A549 (cell line): Measurements from ENCODE around the gene PINK1. TPM values are rescaled to one million over a fixed set of nuclear protein-coding genes. Genes with fewer than 3 reads are reported as not detected.

Source experiments
- ATAC-seq, 2 experiments: fragments of 200-7000 bp in 1 of 2; fragments of >200 bp in 1 of 2; cut with Nextera tagmentation in 1 of 2; cut with Tn5 transposase in 1 of 2; 3 replicates each; pipeline versions ENCODE4 v1.8.0 to v1.9.1; 2018 to 2020; ENCODE audit warnings: mild to moderate bottlenecking in 1 of 2, moderate library complexity in 1 of 2
- CTCF ChIA-PET: fragments of 300-600 bp; sonication (Branson Sonifier 250); formaldehyde crosslinking; extraction: SDS; loops from one replicate; lab custom pipeline; 2021; ENCODE audit warnings: antibody characterized with exemption, inconsistent platforms; lab: Yijun Ruan, JAX
- POLR2A ChIA-PET: fragments of 350-600 bp; formaldehyde crosslinking; extraction: SDS; loops from one replicate; lab custom pipeline; 2021; ENCODE audit warnings: antibody characterized with exemption, inconsistent platforms; lab: Yijun Ruan, JAX
- DNase-seq, 2 experiments: peaks; one replicate each; pipeline versions ENCODE4 v3.0.0 to v3.0.0-alpha.2; 2011 to 2016; ENCODE audit warnings: low read depth in 1 of 2, low spot score in 1 of 2
- FAIRE-seq: peaks from 2 replicates; lab custom pipeline; 2011; peaks lifted over from hg19 to GRCh38; lab: Jason Lieb, UNC
- H3K27ac ChIP-seq, 2 experiments: fragments of >200 bp; sonication (Bioruptor Twin); formaldehyde crosslinking; 3 replicates each; pipeline ENCODE4 v1.5.1; 2016 to 2017
- H3K4me1 ChIP-seq: fragments of >200 bp; sonication (Bioruptor Twin); formaldehyde crosslinking; 3 replicates; pipeline ENCODE4 v1.6.1; 2016
- H3K4me2 ChIP-seq: fragments of >200 bp; sonication (Bioruptor Twin); formaldehyde crosslinking; 3 replicates; pipeline ENCODE4 v1.6.1; 2016
- H3K4me3 ChIP-seq: fragments of >200 bp; sonication (Bioruptor Twin); formaldehyde crosslinking; 3 replicates; pipeline ENCODE4 v1.5.1; 2016
- H3K9me3 ChIP-seq: fragments of >200 bp; sonication (Bioruptor Twin); formaldehyde crosslinking; 3 replicates; pipeline ENCODE4 v1.6.1; 2016
- CBX8 ChIP-seq: fragments of 200-600 bp; sonication (generic); IDR thresholded peaks from 2 replicates; pipeline ENCODE4 v1.6.1; 2016
- CEBPB ChIP-seq, 2 experiments: fragments of >200 bp in 1 of 2; sonication (Bioruptor Twin) in 1 of 2; formaldehyde crosslinking in 1 of 2; IDR thresholded peaks; 2 replicates each; pipeline ENCODE4 v1.6.1; 2012 to 2016
- EHF ChIP-seq: fragments of 250-450 bp; sonication (Bioruptor Pico); IDR thresholded peaks from 2 replicates; pipeline ENCODE4 v1.5.0; 2020; ENCODE audit warnings: mild to moderate bottlenecking
- EHMT2 ChIP-seq: fragments of 200-600 bp; sonication (generic); IDR thresholded peaks from 2 replicates; pipeline ENCODE4 v1.6.1; 2016; ENCODE audit warnings: antibody characterized with exemption, low read depth, mild to moderate bottlenecking, moderate library complexity
- ESRRA ChIP-seq: fragments of 150-350 bp; IDR thresholded peaks from 2 replicates; pipeline ENCODE4 v1.6.1; 2014; ENCODE audit warnings: mild to moderate bottlenecking, low read length, borderline replicate concordance
- FOXS1 ChIP-seq: fragments of 250-450 bp; sonication (Bioruptor Pico); IDR thresholded peaks from 2 replicates; pipeline ENCODE4 v1.5.0; 2020; ENCODE audit warnings: mild to moderate bottlenecking, moderate library complexity
- HEYL ChIP-seq: fragments of 250-450 bp; sonication (Bioruptor Pico); IDR thresholded peaks from 2 replicates; pipeline ENCODE4 v1.8.0; 2021; ENCODE audit warnings: mild to moderate bottlenecking, moderate library complexity
- JUN ChIP-seq, 2 experiments: fragments of >200 bp; sonication (Bioruptor Twin); formaldehyde crosslinking; IDR thresholded peaks; 2 replicates in 1 of 2; 3 replicates in 1 of 2; pipeline ENCODE4 v1.6.1; 2016 to 2017
- JUNB ChIP-seq: fragments of >200 bp; sonication (Bioruptor Twin); formaldehyde crosslinking; IDR thresholded peaks from 2 replicates; pipeline ENCODE4 v1.6.1; 2016
- MAFK ChIP-seq: fragments of 450-650 bp; IDR thresholded peaks from 2 replicates; pipeline ENCODE4 v1.6.1; 2014; ENCODE audit not compliant: partially characterized antibody
- MAZ ChIP-seq: fragments of 150-350 bp; IDR thresholded peaks from 2 replicates; pipeline ENCODE4 v1.6.1; 2014; ENCODE audit warnings: antibody characterized with exemption, low read depth, low read length, borderline replicate concordance
- MYC ChIP-seq: IDR thresholded peaks from 2 replicates; pipeline ENCODE4 v1.6.1; 2012; ENCODE audit warnings: mild to moderate bottlenecking, inconsistent platforms, low read length, improper control_type of control experiment, borderline replicate concordance
- PHF8 ChIP-seq: fragments of 200-600 bp; sonication (generic); IDR thresholded peaks from 2 replicates; pipeline ENCODE4 v1.6.1; 2016; ENCODE audit warnings: low read depth, mild to moderate bottlenecking, antibody characterized with exemption, moderate library complexity, borderline replicate concordance
- POLR2A ChIP-seq: IDR thresholded peaks from 2 replicates; pipeline ENCODE4 v1.6.1; 2012; ENCODE audit warnings: mild to moderate bottlenecking, low read length
- POLR2AphosphoS2 ChIP-seq: conservative IDR thresholded peaks from 2 replicates; pipeline ENCODE4 v1.6.1; 2012; ENCODE audit warnings: low read length, improper control_type of control experiment, inconsistent platforms
- RAD21 ChIP-seq, 2 experiments: fragments of >200 bp in 1 of 2; sonication (Bioruptor Twin) in 1 of 2; formaldehyde crosslinking in 1 of 2; IDR thresholded peaks in 1 of 2; conservative IDR thresholded peaks in 1 of 2; 2 replicates in 1 of 2; 3 replicates in 1 of 2; pipeline ENCODE4 v1.6.1; 2012 to 2018; ENCODE audit warnings: inconsistent platforms in 1 of 2
- RCOR1 ChIP-seq: fragments of 150-350 bp; IDR thresholded peaks from 2 replicates; pipeline ENCODE4 v1.6.1; 2014; ENCODE audit warnings: antibody characterized with exemption, low read length, low read depth
- SMC3 ChIP-seq: fragments of >200 bp; sonication (Bioruptor Twin); formaldehyde crosslinking; IDR thresholded peaks from 3 replicates; pipeline ENCODE4 v1.6.1; 2018; ENCODE audit warnings: inconsistent platforms
- SREBF2 ChIP-seq: fragments of 450-650 bp; IDR thresholded peaks from 2 replicates; pipeline ENCODE4 v1.6.1; 2014; ENCODE audit warnings: mild to moderate bottlenecking, moderate library complexity
- TP53 ChIP-seq: fragments of 250-450 bp; sonication (Bioruptor Pico); IDR thresholded peaks from 2 replicates; pipeline ENCODE4 v1.5.0; 2021; ENCODE audit warnings: mild to moderate bottlenecking, moderate library complexity
- ZC3H11A ChIP-seq: fragments of 450-650 bp; IDR thresholded peaks from 2 replicates; pipeline ENCODE4 v1.6.1; 2014; ENCODE audit warnings: antibody characterized with exemption, mild to moderate bottlenecking
- ZSCAN20 ChIP-seq: fragments of 250-450 bp; sonication (Bioruptor Pico); IDR thresholded peaks from 2 replicates; pipeline ENCODE4 v1.8.0; 2022; ENCODE audit warnings: mild to moderate bottlenecking, moderate library complexity
- WGBS: methylation state at CpG from one replicate; pipeline ENCODE4 v1.1.6; 2017; ENCODE audit errors: missing lambda C conversion rate; 5-methylcytosine and 5-hydroxymethylcytosine counted together
- polyA plus RNA-seq, 4 experiments: library from polyadenylated mRNA; depleted of rRNA in 3 of 4; stranded (reverse); fragments of >200 nt; fragmentation: RNase III in 1 of 4; extraction: RNeasy Plus Mini Kit Qiagen cat#74134 plus additional on column Dnase treatment in 1 of 4; gene quantifications; 2 replicates in 3 of 4; 3 replicates in 1 of 4; pipeline ENCODE4 v1.2.3, GENCODE V29; 2011 to 2017
- TF ChIP-seq, protein P1 (sequence below): fragments of >200 bp; sonication (Bioruptor Twin); formaldehyde crosslinking; IDR thresholded peaks from 3 replicates; pipeline ENCODE4 v1.6.1; 2016
- TF ChIP-seq, protein P2 (sequence below): fragments of 250-450 bp; sonication (Bioruptor Pico); IDR thresholded peaks from 2 replicates; pipeline ENCODE4 v1.5.0; 2020; ENCODE audit warnings: low read depth, mild to moderate bottlenecking, moderate library complexity
- TF ChIP-seq, protein P3 (sequence below): fragments of 250-450 bp; sonication (Bioruptor Pico); IDR thresholded peaks from 2 replicates; pipeline ENCODE4 v1.5.0; 2021; ENCODE audit warnings: mild to moderate bottlenecking, moderate library complexity, borderline replicate concordance

PINK1 gene
- polyA plus RNA-seq, 2 of the 4 experiments (the other 2 are of a cell fraction), result 18.9 to 51.4 TPM

- no peak overlapping the region for H3K4me2 ChIP-seq
- no peak for FAIRE-seq
- ChIA-PET CTCF (interaction anchor here (0.7 to 5.9 kb wide), 7 partner anchors 9 to 107 kb away, joined by 3 to 90 read pairs (median 8); partner anchors contain the start of gene CDA), POLR2A (no interaction called here)
- 79% methylated on average over 4 of the region's 4 CpGs for WGBS
- H3K4me3 ChIP-seq, result no peak overlapping the region
- H3K9me3 ChIP-seq, result no peaks in the 10 kb centered on the region
- no peak for DNase-seq
- ATAC-seq, result no peak
- peaks cover 16% of the 10 kb centered on the region for H3K4me1 ChIP-seq
- TF ChIP-seq MAFK (peak; percentile 93), SREBF2 (no peak)
- H3K27ac ChIP-seq, result no peak overlapping the region
Observed at GRCh38 chr1:20630729-20631128, 2.5 kb upstream of the PINK1 start.

- ChIA-PET POLR2A (no interaction called here), CTCF (interaction anchor here (0.6 to 5.9 kb wide), 30 partner anchors 8 to 419 kb away, joined by 3 to 90 read pairs (median 6); partner anchors contain the start of genes CDA and FAM43B)
- no peak for DNase-seq
- no peak overlapping the region for H3K4me3 ChIP-seq
- peak overlapping the region in 1 of 2 experiments; percentile 92; a peak in 3 of 6 replicates for H3K27ac ChIP-seq
- H3K9me3 ChIP-seq, result no peaks in the 10 kb centered on the region
- WGBS, result 93% methylated on average over 3 of the region's 3 CpGs
- peaks cover 18% of the 10 kb centered on the region for H3K4me1 ChIP-seq
- ATAC-seq, result no peak
- FAIRE-seq, result no peak
- TF ChIP-seq CEBPB (IDR thresholded peaks at IDR 0.05) (no peak), HEYL (no peak), ESRRA (no peak), ZSCAN20 (CRISPR knock-in tag) (no peak), JUNB (no peak), CBX8 (no peak), RAD21 (conservative IDR thresholded peaks at IDR 0.05 in 1 of 2, IDR thresholded peaks at IDR 0.05 in 1 of 2) (no peak), POLR2A (no peak), EHF (no peak), MAZ (no peak)
- TF ChIP-seq, protein P1, sequence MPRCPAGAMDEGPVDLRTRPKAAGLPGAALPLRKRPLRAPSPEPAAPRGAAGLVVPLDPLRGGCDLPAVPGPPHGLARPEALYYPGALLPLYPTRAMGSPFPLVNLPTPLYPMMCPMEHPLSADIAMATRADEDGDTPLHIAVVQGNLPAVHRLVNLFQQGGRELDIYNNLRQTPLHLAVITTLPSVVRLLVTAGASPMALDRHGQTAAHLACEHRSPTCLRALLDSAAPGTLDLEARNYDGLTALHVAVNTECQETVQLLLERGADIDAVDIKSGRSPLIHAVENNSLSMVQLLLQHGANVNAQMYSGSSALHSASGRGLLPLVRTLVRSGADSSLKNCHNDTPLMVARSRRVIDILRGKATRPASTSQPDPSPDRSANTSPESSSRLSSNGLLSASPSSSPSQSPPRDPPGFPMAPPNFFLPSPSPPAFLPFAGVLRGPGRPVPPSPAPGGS, result no peak
- TF ChIP-seq, protein P2, sequence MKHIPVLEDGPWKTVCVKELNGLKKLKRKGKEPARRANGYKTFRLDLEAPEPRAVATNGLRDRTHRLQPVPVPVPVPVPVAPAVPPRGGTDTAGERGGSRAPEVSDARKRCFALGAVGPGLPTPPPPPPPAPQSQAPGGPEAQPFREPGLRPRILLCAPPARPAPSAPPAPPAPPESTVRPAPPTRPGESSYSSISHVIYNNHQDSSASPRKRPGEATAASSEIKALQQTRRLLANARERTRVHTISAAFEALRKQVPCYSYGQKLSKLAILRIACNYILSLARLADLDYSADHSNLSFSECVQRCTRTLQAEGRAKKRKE, result no peak
- H3K4me2 ChIP-seq, result no peak overlapping the region
Observed at GRCh38 chr1:20632386-20632785, 872 bp upstream of the PINK1 start.

DNA sequence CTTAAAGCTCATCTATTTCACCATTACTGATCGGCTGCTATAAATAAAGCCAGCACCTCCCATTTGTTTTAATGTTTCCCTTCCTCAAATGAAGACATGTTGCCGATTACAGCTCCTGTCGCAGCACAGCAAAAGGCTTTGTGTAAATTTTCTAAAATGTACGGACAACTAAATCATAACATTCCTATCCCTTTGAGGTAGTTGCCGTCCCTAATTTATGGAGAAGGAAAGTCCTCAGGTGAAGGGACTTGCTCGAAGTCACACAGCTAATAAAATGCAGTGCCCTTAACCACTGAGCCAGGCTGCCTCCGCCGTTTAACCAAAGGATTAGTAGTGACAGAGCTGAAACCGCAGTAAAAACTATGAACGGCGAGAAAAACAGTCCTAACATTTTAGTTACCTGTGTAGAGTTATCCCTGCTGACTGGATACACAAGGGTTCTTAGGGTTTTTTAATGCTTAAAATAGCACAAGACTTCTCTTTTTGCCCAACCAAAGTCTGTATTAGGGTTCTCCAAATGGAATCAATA is 871 bp downstream of the PINK1 start:
- WGBS, result 26% methylated on average over 11 of the region's 11 CpGs
- H3K4me1 ChIP-seq, result peaks cover 18% of the 10 kb centered on the region
- peak in 1 of 2 experiments; percentile 14; a peak in 2 of 6 replicates for ATAC-seq

More for the DNA sequence above, 871 bp downstream of the PINK1 start:
- H3K4me2 ChIP-seq, result peak overlapping the region; percentile 98
- ChIA-PET CTCF (interaction anchor here (0.7 to 5.9 kb wide), 23 partner anchors 8 to 123 kb away, joined by 3 to 90 read pairs (median 6); partner anchors contain the start of genes CDA and FAM43B), POLR2A (interaction anchor here (0.6 to 1.9 kb wide), 8 partner anchors 13 to 575 kb away, joined by 3 to 8 read pairs (median 3); partner anchors contain the start of genes DDOST and FAM43B)
- H3K4me3 ChIP-seq, result peak overlapping the region; percentile 100
- peak overlapping the region; percentile 92 for H3K27ac ChIP-seq
- no peaks in the 10 kb centered on the region for H3K9me3 ChIP-seq
- FAIRE-seq (no peak), DNase-seq (no peak)
- TF ChIP-seq ESRRA, result no peak
- no peak for TF ChIP-seq JUNB
- TF ChIP-seq SMC3, result no peak
- no peak for TF ChIP-seq TP53 (CRISPR knock-in tag)
- no peak for TF ChIP-seq ZC3H11A
- TF ChIP-seq EHMT2, result no peak
- no peak for TF ChIP-seq JUN (IDR thresholded peaks at IDR 0.05)
- no peak for TF ChIP-seq RCOR1
- TF ChIP-seq, protein P3, sequence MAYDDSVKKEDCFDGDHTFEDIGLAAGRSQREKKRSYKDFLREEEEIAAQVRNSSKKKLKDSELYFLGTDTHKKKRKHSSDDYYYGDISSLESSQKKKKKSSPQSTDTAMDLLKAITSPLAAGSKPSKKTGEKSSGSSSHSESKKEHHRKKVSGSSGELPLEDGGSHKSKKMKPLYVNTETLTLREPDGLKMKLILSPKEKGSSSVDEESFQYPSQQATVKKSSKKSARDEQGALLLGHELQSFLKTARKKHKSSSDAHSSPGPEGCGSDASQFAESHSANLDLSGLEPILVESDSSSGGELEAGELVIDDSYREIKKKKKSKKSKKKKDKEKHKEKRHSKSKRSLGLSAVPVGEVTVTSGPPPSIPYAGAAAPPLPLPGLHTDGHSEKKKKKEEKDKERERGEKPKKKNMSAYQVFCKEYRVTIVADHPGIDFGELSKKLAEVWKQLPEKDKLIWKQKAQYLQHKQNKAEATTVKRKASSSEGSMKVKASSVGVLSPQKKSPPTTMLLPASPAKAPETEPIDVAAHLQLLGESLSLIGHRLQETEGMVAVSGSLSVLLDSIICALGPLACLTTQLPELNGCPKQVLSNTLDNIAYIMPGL (CRISPR knock-in tag), result no peak
- no peak for TF ChIP-seq MYC
- no peak for TF ChIP-seq POLR2AphosphoS2
- no peak for TF ChIP-seq PHF8
- TF ChIP-seq FOXS1 (CRISPR knock-in tag), result no peak
